HG03097 (cell line): ENCODE results near the gene CDKN2AIPNL.
"Not testable (repeated sequence)": the region's sequence is repeated elsewhere in the genome, so short reads cannot be mapped to it uniquely, and the experiment has no call there.

ENCODE experiments used
- ATAC-seq: cut with Tn5 transposase; IDR thresholded peaks from one replicate; pipeline ENCODE4 v1.9.1; 2021; ENCODE audit not compliant: unreplicated experiment, low FRiP score

Gene CDKN2AIPNL

GRCh38 chr5:134438721-134439123 is 27.0 kb upstream of the CDKN2AIPNL start:
- ATAC-seq: no peak

DNA sequence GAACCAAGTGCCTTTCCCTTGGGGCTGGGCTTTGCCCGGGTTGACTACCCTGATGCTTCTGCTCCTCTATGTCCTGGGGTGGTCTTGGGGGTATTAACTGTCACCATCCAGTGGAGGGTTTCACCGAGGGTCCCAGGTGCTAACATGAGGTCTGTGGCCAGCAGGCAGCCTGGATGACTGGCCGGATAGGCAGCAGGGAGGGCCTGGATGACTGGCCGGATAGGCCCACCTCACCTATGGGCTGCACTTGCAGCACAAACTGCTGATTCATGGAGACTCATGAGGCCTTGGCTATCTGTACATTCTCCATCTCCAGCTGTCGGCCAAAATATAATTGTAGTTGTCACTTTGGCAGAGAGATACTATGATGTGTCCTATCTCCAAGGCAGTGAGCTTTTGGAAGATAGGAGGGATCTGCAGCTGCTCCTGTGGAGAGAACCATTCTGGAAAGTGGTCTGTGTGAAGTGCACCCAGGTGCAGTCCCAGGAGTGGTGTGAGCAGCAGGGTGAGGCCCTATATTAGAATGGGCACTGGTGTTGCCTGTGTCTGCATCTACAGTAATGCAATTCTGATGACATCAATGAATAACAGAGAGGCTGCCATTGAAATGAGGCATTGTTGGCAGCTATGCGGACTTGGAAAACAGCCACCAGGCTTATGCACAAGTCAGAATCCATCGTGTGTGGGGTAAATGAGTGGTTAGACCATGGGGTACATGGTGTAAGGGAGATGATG is 26.3 kb upstream of the CDKN2AIPNL start:
- ATAC-seq: no peak

DNA sequence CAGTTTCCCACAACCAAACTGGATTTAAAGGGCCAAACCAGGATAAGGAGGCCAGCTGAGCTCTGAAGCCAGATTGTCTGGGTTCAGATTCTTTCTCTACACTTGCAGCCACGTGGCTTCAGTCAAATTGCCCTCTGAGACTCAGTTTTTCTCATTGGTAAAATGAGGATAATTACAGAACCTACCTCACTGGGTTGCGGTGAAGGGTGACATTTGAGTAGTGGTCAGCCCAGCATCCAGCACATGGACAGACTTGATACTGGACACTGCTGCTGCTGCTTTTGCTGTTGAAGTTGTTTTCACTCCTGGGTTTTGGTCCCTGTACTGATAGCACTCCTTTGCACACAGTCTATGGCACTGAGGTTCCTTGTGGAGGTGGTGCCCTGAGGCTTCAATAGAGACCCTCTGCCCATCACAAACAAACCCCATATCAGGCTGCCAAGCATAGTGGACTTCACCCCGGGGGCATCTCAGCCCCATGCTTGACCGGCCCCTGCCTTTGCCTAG is 25.7 kb upstream of the CDKN2AIPNL start:
- no peak for ATAC-seq

DNA sequence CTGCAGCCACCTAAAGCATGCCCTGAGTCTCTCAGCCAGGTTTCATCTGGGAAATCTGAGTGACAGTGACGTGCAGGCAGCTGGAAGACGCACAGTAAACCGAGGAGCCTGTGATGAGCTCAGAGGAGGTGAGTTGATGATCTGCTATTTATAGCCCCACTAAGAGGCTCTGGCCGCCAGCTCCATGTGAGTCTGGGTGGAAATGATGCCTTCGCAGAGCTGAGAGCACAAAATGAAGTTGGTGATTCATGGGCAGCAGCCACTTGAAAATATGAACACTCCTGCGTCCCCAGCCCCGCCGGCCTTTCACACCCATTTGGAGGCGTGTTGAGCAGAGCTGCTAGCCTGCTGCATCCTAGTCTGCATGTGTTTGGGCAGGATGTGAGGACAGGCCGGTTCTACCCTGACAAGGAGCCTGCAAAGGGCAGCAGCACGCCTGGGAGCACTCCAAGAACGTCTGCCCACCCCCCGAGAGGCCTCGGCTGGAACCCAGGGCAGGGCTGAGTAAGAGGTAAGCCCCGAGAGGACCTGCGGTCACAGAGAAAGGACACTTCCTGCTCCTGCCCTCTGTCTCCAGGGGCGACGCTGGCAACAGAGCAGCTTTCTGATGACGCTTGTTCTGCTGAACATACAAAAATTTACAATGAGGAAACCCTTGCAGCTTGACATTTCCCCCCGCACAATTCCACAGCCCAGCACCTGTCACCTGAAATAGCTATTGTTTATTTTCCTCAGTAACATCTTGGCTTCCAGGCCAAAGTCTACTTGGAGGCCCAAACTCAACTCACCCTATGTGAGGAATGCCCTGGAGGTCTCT is 25.1 kb upstream of the CDKN2AIPNL start:
- ATAC-seq: peak; percentile 86

- no peak for ATAC-seq
Measured at GRCh38 chr5:134435560-134435959, 23.9 kb upstream of the CDKN2AIPNL start.

- ATAC-seq: no peak
Measured at GRCh38 chr5:134432677-134433359, 21.1 kb upstream of the CDKN2AIPNL start.

DNA sequence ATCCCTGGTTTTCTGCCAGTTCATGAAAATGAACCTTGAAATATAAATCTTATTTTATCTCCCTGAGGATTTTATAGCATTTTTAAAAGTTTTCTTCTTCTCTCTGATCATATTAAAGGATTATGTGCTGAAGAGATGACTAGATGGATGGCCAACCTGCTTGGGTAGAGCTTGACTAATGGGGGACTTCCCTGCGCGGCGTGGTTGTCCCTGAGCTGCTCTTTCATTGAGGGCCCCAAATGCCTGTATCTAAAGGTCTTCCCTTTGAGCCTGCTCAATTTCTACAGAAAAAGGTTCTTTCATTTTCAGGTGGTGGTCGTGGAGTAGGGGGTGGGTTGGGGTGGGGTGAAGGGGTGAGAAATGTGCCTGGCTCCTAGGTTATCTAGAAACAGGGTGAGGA is 20.5 kb upstream of the CDKN2AIPNL start:
- ATAC-seq: no peak

- ATAC-seq: no peak
Measured at GRCh38 chr5:134430001-134430569, 18.4 kb upstream of the CDKN2AIPNL start.

GRCh38 chr5:134427540-134428041 is 15.9 kb upstream of the CDKN2AIPNL start:
- ATAC-seq: no peak

DNA sequence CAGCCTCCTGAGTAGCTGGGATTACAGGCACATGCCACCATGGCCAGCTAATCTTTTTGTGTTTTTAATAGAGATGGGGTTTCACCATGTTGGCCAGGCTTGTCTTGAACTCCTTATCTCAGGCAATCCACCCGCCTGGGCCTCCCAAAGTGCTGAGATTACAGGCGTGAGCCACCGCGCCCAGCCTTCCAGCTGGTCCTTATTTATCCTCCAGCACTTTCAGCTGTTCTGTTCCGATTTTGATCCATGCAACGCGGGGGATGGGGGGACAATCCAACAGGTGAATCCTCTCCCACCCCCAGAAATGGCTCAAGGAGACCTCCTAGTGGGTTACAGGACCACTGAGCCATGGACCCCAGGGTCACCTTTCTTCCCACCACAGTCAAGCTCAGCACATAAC is 14.7 kb upstream of the CDKN2AIPNL start:
- ATAC-seq: no peak

DNA sequence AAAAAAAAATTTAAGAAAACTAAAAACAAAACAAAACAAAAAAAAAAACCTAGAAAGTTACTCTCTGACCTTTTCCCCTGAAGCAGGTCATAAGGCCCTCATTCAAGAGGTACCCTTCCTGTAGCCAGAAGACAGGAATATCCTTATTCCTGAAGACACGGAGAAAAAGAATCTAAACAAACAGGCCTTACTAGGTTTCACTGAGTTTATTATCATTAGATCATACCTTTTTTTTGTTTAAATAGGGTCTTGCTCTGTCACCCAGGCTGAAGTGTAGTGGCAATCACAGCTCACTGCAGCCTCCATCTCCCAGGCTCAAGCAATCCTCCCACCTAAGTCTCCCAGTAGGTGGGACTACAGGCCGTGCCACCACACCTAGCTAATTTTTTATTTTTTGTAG is 11.7 kb upstream of the CDKN2AIPNL start:
- no peak for ATAC-seq

GRCh38 chr5:134422791-134423365 is 11.2 kb upstream of the CDKN2AIPNL start:
- ATAC-seq: no peak

DNA sequence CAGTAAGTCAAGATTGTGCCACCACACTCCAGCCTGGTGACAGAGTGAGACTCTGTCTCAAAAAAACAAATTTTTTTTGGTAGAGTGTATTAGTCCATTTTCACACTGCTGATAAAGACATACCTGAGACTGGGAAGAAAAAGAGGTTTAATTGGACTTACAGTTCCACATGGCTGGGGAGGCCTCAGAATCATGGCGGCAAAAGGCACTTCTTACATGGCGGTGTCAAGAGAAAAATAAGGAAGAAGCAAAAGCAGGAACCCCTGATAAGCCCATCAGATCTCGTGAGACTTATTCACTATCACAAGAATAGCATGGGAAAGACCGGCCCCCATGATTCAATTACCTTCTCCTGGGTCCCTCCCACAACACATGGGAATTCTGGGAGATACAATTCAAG is 9.4 kb upstream of the CDKN2AIPNL start:
- ATAC-seq: not testable (repeated sequence)

GRCh38 chr5:134420343-134420742 is 8.7 kb upstream of the CDKN2AIPNL start:
- ATAC-seq: no peak

DNA sequence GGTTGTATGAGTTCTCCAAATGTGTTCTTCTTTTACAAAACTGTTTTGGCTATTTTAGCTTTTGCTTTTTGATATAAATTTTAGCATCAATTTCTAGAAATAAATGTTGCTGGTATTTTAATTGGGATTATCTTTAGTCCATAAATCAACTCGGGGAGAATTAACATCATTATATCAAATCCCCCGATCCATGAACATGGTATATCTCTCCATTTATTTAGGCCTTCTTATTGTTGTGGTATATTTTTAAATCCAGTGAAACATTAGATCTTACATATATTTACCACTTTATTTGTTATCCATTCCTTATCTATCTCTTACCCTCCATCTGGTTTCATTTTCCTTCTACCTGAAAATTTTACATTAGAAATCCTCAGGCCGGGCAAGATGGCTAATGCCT is 7.3 kb upstream of the CDKN2AIPNL start:
- no peak for ATAC-seq

DNA sequence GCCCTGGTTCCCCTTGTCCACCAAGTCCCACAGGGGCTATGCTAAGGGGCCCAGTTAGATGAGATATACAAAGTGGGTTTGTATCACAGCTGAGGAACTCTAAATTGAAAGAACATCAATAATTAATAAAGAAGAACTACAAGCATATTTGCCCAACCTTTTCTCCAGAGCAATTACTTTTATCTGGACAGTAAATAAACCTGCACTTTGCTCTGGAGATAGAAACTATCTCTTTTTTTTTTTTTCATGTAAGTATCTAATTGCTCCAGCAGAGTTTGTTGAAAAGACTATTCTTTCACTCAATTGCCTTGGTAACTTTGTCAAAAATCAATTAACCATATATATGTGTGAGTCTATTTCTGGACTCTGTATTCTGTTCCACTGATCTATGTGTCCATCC is 6.0 kb upstream of the CDKN2AIPNL start:
- no peak for ATAC-seq

- no peak for ATAC-seq
Measured at GRCh38 chr5:134413046-134413445, 1.4 kb upstream of the CDKN2AIPNL start.

GRCh38 chr5:134411228-134411545 is 494 bp downstream of the CDKN2AIPNL start:
- no peak for ATAC-seq

DNA sequence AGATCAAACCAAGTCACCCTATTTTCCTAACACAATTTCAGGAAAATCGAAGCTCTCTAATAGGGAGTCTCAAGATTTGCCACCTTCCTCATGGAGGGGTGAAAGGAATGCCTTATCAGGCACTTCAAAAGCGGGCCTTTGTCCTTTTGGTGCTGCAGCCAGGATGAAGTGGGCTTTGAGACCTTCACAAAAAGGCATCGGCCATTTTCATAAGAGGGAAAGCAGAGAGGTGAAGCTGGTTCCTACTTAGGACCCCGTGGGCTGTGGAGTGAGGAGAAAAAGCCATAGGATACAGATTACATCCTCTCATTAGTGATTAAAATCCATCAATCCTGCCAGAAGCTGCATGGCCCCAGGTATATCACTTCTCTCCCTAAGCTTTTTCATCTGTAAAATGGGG is 859 bp downstream of the CDKN2AIPNL start:
- no peak for ATAC-seq

DNA sequence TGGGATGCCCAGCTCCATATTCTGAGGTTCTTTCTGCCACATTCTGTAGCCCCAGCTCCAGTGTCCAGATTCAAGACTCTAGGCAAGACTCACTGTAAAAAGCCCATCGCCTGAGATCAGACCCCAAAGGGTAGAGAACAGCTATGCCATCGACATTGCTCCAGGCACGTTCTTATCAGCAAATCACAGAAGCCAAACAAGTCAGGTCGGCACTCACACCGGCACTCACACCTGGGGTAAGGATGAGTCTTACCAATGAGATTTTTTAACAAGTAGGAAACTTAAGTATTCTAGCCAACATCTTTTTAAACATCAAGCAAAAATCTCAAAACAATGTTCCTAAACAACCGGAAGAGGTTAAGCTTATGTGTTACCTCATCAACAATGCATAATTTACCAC is 2.4 kb downstream of the CDKN2AIPNL start:
- no peak for ATAC-seq

GRCh38 chr5:134406390-134406789 is 5.3 kb downstream of the CDKN2AIPNL start:
- ATAC-seq: no peak
